AG09319 (cell line): ENCODE data around the gene ZNRF3.

ENCODE experiments used
- DNase-seq: peaks from one replicate; pipeline ENCODE4 v3.0.0-alpha.2; 2010; ENCODE audit warnings: low read depth; ENCODE audit errors: extremely low read depth
- TF ChIP-seq, protein P1 (sequence below): IDR thresholded peaks from 2 replicates; pipeline ENCODE4 v1.5.1; 2011; ENCODE audit warnings: low read depth, mild to moderate bottlenecking, inconsistent platforms, low read length, moderate library complexity

The ZNRF3 gene

DNA sequence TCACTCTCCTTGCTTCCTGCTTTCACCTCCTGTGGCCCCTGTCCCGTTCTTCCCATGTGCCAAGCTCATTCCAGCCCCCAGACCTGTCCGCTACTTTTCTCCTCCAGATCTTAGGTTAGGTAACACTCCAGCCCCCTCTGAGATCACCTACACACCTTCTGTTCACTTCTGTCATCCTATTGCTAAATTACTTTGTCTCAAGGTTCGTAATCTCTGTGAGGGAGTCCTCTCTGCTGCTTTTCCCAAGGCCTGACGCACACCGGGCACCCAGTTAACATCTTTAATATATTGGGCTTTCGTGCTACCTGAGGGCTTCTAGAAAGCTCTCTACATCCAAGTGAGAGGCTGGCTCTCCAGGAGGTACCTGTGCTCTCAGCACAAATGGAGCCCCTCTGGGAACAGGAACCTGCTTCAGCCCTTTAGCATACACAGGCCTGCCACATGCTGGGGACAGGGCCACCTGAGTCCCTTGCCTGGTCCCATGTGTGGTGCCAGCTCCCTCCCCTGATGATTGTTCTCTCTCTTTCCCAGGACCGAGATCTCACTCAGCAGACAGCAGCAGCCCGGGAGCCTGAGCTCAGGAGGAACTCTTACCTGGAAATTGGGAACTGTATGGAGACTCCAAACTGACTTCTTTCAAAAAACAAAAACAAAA, 169.8 kb downstream of the ZNRF3 start:
- no peak for DNase-seq
- TF ChIP-seq, protein P1, sequence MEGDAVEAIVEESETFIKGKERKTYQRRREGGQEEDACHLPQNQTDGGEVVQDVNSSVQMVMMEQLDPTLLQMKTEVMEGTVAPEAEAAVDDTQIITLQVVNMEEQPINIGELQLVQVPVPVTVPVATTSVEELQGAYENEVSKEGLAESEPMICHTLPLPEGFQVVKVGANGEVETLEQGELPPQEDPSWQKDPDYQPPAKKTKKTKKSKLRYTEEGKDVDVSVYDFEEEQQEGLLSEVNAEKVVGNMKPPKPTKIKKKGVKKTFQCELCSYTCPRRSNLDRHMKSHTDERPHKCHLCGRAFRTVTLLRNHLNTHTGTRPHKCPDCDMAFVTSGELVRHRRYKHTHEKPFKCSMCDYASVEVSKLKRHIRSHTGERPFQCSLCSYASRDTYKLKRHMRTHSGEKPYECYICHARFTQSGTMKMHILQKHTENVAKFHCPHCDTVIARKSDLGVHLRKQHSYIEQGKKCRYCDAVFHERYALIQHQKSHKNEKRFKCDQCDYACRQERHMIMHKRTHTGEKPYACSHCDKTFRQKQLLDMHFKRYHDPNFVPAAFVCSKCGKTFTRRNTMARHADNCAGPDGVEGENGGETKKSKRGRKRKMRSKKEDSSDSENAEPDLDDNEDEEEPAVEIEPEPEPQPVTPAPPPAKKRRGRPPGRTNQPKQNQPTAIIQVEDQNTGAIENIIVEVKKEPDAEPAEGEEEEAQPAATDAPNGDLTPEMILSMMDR = no peak

DNA sequence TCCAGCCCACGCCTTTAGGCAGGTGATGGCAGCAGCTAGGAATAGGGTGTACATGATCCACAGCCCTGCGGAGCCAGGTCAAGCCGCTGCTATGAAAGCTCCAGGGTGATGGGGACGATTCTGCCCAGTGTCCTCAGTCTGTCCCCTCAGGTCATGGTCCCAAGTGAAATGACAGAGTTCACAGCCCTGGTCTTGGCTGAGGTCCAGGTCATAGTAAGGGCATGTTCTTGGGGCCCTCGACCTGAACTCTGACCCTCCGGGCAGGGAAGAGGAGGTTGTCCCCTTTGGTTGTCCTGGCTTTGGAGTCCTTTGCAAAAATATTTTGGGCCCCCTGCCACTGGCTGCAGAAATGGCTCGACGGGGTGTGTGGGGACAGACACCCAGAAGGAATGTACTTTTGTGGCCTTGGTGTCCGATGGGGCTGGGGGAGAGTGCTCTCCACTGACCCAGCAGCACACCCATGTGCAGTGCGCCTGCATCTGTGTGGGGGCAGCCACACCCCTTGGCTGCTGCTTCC, 170.9 kb downstream of the ZNRF3 start:
- TF ChIP-seq, protein P1 = no peak
- DNase-seq = no peak

DNA sequence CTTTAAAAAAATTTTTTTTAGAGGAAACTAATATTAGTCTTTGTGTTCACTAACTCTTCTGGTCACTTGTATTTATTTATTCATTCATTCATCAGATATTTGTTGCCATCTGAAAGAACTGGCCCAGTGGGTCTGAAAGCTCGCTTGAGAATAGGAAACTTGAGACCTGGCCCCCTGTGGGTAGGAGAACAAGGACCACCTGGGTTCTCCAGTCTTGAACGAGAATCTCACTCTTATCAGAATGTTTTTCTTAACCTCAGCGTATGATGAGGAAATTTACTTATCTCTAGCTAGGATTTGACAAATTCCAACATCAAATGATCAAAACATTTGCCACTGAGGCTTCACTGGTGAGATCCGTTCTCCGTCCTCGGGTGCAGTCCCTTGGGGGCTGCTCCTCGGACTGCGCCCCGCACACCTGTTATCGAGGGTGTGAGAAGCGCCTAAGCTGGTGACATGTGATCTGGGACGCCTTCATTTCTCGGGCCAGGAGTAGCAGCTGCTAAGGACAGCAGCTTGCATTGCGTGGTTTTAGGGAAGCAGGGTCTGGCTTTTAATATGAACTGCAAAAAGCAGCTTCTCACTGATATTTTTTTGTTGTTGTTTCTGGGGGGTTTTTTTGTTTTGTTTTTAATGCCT, 171.9 kb downstream of the ZNRF3 start:
- DNase-seq = no peak
- TF ChIP-seq, protein P1 = no peak

DNA sequence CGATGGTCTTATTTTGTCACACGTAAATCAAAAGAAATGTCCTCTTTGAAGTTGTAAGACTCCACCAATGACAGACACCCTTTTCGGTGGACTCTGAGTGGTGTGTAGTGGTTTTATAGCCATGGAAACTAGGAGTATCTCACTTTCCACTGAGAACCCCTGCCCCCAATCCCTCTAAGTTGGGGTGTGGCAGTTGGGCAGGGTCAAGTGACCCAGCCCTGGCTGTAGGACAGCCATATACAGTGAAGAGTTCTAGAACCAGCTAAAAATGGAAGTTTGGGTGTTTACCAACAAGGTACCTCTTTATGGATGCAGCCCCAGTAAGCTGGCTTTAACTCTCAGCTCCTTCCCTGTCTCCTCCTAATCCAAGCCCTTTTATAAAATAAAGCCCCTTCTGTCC, 173.1 kb downstream of the ZNRF3 start:
- TF ChIP-seq, protein P1 = no peak
- no peak for DNase-seq

DNA sequence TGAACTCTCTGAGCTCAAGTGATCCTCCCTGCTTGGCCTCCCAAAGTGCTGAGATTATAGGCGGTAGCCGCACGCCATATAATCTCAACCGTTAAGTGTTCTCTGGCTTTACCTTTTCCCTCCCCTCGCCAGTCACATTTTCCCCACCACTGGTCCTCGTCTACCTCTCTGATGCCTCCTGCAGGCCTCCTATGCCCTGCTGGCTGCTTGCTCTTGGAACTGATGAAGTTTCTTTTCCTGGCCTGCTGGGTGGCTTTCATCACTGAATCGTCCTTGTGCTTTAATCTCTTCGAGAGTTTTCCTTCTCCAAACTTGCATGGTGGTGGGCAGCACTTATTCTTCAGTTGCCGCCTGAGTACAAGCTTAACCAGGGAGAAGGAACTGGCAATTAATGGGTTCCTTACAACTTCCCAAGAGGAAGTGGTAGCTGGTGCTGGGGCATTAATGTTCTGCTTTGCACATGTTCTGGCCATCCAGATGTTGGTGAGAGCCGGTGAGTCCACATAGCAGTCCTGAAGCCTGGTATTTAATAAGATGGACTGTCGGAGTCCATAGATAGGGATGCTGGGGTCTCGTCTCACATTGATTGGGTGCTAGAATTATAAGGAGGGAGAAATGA, 177.0 kb downstream of the ZNRF3 start:
- no peak for DNase-seq
- TF ChIP-seq, protein P1 = no peak

DNA sequence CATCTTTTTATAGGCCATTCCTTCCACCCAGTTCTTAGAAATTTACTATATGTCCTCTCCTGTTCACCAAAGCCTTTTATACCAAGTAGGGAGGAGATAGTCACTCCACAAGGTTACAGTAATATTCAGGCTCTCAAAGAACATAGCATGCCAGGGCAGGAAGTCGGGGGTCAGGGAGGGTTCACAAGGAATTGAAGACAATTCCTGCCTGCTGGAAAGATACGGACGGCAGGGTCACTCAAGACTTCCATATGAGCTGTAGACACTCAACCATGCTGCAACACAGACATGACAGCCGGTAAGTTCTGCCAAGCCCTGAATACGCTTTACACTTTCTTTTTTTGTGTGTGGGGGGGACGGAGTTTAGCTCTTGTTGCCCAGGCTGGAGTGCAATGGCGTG, 177.6 kb downstream of the ZNRF3 start:
- DNase-seq = no peak
- TF ChIP-seq, protein P1 = no peak

DNA sequence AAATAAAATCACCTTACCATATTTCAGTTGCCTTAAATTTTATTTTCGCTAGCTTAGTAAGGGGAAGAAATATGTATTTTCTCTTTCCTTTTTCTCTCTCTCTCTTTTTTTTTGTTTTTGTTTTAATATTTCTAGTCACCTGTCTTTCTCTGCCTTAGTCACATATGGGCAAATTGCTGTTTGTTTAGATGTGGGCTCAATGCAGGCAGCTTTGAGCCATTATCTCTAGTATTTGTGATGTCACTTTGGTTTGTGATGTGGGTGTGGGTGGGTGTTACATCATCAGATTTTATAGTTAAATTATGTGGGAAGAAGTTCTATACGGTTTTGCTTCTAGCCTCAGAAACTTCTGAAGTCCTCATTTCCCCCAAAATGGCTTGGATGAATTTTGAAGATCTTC, 178.4 kb downstream of the ZNRF3 start, which contains the start of gene C22orf31:
Gene C22orf31, minus strand, starts transcription at position 59 of the 400 bp plus-strand sequence. Its CDS starts 39 bp downstream, at position 20.
- TF ChIP-seq, protein P1 = no peak
- no peak for DNase-seq
